NCI-H1930 (cell line): ENCODE results near the gene DOP1A.
A peak's percentile ranks its signal among the peaks of the same experiment; 100 is the strongest.
"Not testable (repeated sequence)": the region's sequence is repeated elsewhere in the genome, so short reads cannot be mapped to it uniquely, and the experiment has no call there.

Source experiments
- DNase-seq, 2 experiments: peaks; one replicate each; lab custom pipeline; 2025; lab: John Stamatoyannopoulos, UW

DOP1A gene

GRCh38 chr6:83151114-83151513, 83.6 kb downstream of the DOP1A start:
- DNase-seq: no peak

- no peak for DNase-seq
Observed at GRCh38 chr6:83152913-83153312, 85.4 kb downstream of the DOP1A start.

GRCh38 chr6:83153883-83154521, 86.5 kb downstream of the DOP1A start:
- DNase-seq: no peak

GRCh38 chr6:83155794-83156193, 88.3 kb downstream of the DOP1A start:
- no peak for DNase-seq

- DNase-seq: no peak
Observed at GRCh38 chr6:83160167-83160566, 92.7 kb downstream of the DOP1A start.

- DNase-seq: no peak
Observed at GRCh38 chr6:83167726-83168278, 100.3 kb downstream of the DOP1A start.

- no peak for DNase-seq
Observed at GRCh38 chr6:83168556-83168955, 101.1 kb downstream of the DOP1A start.

- DNase-seq: no peak
Observed at GRCh38 chr6:83169106-83169505, 101.6 kb downstream of the DOP1A start.

- no peak for DNase-seq
Observed at GRCh38 chr6:83169511-83169910, 102.0 kb downstream of the DOP1A start.

- DNase-seq: no peak
Observed at GRCh38 chr6:83176246-83176645, 108.8 kb downstream of the DOP1A start.

- no peak for DNase-seq
Observed at GRCh38 chr6:83180426-83180950, 113.0 kb downstream of the DOP1A start.

- DNase-seq: no peak
Observed at GRCh38 chr6:83182114-83182513, 114.6 kb downstream of the DOP1A start.

- no peak for DNase-seq
Observed at GRCh38 chr6:83183082-83183828, 115.8 kb downstream of the DOP1A start.

- DNase-seq: no peak
Observed at GRCh38 chr6:83185096-83185495, 117.6 kb downstream of the DOP1A start.

- no peak for DNase-seq
Observed at GRCh38 chr6:83188501-83188900, 121.0 kb downstream of the DOP1A start.

GRCh38 chr6:83190626-83191025, 123.2 kb downstream of the DOP1A start:
- no peak for DNase-seq

- DNase-seq: not testable (repeated sequence)
Observed at GRCh38 chr6:83191974-83192373, 124.5 kb downstream of the DOP1A start.

GRCh38 chr6:83192456-83192855, 125.0 kb downstream of the DOP1A start:
- no peak for DNase-seq

- peak; percentile 47 to 78 for DNase-seq
Observed at GRCh38 chr6:83192871-83193746, 125.6 kb downstream of the DOP1A start, which contains the start of the genes PGM3 and RWDD2A. TSS of gene PGM3 (minus strand) at chr6:83193265. CDS start at chr6:83191012, 2,253 bp downstream. TSS of gene RWDD2A (plus strand) at chr6:83193357. CDS start at chr6:83194452, 1,095 bp downstream.

GRCh38 chr6:83193747-83194566, 126.5 kb downstream of the DOP1A start:
- DNase-seq: peak in 1 of 2 experiments; percentile 2
